Frontal cortex (tissue), 4 donors: ENCODE results near the gene TDRD3. TPM values are rescaled to one million over a fixed set of nuclear protein-coding genes. Genes with fewer than 3 reads are reported as not detected.

Experiments used
- DNase-seq, 2 donors: peaks; one replicate each; pipeline ENCODE4 v3.0.0; 2012; ENCODE audit warnings: low spot score in 2 of 2
- FAIRE-seq: peaks from 2 replicates; lab custom pipeline; 2012; peaks lifted over from hg19 to GRCh38; lab: Jason Lieb, UNC
- total RNA-seq: library from RNA; depleted of rRNA; stranded (reverse); fragments of >200 nt; gene quantifications from one replicate; pipeline ENCODE4 v1.2.3, GENCODE V29; 2014
- donor health status: control.
- donor health status: control.
- donor health status: control.

Gene TDRD3
- total RNA-seq, 1 donor from 2014 or later: 63.6 TPM

DNA sequence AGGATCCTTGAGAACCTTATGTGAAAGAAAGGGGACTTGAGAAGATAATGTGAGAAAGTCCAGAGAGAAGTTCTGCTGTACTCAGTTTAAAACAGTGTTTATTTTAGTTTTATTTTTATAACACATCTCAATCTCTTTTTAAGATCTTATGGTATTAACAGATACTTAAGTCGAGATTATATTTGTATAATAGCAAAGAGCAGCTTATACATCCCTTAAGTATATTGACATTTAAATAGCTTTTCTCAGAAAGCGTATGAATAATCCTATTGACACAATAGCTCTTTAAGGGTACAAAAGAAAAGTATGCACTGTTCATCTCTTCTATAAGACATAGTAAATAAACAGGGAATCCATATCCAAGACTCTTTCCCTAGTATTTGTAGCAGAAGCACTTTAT is 42.2 kb downstream of the TDRD3 start:
- DNase-seq: no peak
- no peak for FAIRE-seq

DNA sequence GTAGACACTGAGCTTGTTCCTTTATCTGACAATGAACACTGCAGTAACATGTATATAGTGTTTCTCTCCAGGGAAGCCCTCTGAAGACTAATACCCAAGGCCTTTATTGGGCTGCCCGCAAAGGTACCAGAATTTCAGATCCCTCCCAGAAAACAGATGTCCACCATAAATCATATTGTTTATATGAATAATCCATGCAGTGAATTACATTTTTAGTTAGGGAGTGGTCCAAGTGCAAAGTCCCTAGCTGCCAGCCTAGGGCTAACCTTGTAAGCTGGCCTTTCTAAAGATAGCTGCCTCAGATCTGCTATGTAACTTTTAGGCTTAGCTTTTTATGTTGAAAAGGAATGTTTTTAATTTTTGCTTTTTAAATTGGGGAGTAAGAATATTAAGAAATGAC is 44.7 kb downstream of the TDRD3 start:
- no peak for FAIRE-seq

DNA sequence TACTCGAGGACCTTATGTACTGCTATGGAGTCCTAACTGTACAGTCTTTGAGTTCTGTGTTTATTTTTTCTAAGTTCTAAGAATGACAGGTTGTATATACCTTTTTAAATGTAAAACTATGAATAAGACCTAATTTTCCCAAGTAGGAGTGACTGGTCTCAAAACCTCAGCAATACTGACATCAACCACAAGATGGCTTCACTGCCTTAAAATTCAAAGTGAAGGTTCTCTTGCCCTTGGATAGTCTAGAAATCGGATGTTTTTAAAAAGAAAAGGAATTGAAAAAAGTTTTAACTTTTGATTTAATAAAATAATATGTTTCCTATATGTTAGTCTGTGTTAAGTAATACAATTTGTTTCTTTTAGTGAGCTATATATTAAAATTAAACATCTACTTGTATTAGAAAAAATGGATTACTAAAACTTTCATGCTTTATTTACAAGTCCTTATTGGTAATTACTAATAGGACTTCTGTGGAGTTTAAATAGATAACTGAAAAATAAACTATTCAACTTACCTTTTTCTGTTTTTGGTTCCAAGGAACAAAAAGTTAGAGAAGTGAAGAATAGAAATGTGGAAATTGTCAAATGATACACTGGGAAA is 52.0 kb downstream of the TDRD3 start:
- DNase-seq (peak; percentile 4 to 20), FAIRE-seq (peak; percentile 98)

More for the DNA sequence above, 44.7 kb downstream of the TDRD3 start:
- no peak for DNase-seq

- FAIRE-seq (no peak), DNase-seq (no peak)
These were observed 56.5 kb downstream of the TDRD3 start for GRCh38 chr13:60453490-60453889.

GRCh38 chr13:60454425-60454824 is 57.4 kb downstream of the TDRD3 start:
- FAIRE-seq (no peak), DNase-seq (no peak)

- FAIRE-seq: no peak
- DNase-seq: no peak
These were observed 66.8 kb downstream of the TDRD3 start for GRCh38 chr13:60463787-60464186.

DNA sequence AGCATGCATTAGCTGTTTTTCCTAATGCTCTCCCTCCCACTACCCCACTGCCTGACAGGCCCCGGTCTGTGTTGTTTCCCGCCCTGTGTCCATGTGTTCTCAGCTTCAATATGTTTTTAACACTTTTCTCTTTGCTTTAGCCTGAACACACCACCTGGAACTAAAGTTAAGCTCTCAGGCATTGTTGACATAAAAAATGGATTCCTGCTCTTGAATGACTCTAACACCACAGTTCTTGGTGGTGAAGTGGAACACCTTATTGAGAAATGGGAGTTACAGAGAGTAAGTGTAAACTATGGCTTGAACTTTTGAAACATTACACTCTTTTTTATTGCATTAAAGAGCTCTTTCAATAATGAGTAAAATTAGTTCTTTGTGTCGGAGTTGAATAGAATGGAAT is 70.1 kb downstream of the TDRD3 start:
- DNase-seq: no peak
- FAIRE-seq: peak; percentile 52

GRCh38 chr13:60479273-60479672 is 82.3 kb downstream of the TDRD3 start:
- no peak for DNase-seq
- FAIRE-seq: no peak

DNA sequence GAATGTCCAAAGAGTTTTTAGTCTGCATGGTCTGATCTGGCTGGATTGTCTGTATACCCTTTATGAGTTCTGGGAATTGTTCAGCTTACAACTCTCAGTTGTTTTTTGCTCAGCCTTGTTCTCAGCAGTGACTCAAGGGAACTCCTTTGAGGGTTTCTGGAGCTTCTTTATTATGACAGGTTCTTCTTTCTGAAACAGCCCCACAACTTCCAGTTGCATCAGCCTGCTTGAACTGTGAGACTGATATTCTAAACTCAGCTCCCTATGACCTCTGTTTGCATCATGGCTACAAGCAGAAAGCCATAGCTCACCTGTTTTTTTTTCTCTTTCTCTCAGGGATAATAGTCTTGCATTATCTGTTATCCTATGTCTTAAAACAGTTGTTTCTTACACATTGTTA is 85.0 kb downstream of the TDRD3 start:
- DNase-seq: no peak
- no peak for FAIRE-seq

- DNase-seq (no peak), FAIRE-seq (peak; percentile 24)
These were observed 87.8 kb downstream of the TDRD3 start for GRCh38 chr13:60484865-60485264.

GRCh38 chr13:60491531-60491930 is 94.5 kb downstream of the TDRD3 start:
- no peak for DNase-seq
- no peak for FAIRE-seq

DNA sequence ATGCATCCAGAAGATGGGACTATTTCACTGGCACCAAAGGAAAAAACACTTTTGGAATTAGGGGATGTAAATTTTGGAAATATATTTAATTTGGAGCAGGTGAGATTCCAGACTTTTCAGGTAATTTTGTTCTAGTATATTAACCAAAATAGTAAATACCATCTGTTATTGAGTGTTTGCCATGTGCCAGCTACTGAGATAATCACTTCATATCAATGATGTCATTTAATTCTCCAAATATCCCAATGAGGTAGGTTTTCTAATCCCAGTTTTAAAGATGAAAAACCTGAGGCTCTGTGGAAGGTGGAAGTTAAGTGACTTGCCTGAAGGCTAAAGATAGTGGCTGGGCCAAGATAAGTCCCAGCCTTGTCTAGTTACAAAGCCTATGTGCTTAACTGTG is 95.2 kb downstream of the TDRD3 start:
- DNase-seq (no peak), FAIRE-seq (no peak)

DNA sequence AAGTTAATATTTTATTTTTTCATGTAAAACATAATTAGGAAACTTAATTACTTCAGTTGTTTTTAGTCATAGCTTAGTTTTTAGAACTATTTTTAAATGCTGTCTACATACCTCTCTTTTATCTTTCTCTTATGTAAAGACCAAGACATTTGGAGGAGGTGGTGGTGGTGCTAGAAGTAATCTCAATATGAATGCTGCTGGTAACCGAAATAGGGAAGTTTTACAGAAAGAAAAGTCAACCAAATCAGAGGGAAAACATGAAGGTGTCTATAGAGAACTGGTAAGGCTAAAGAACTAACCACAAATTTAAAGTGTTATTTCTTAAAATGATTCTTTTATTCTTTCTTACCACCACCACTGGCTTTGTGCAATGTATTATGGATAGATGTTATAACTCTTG is 97.3 kb downstream of the TDRD3 start:
- FAIRE-seq (no peak), DNase-seq (no peak)

GRCh38 chr13:60501236-60501635 is 104.2 kb downstream of the TDRD3 start:
- FAIRE-seq: no peak
- no peak for DNase-seq

- FAIRE-seq (no peak), DNase-seq (no peak)
These were observed 112.8 kb downstream of the TDRD3 start for GRCh38 chr13:60509601-60510386.

DNA sequence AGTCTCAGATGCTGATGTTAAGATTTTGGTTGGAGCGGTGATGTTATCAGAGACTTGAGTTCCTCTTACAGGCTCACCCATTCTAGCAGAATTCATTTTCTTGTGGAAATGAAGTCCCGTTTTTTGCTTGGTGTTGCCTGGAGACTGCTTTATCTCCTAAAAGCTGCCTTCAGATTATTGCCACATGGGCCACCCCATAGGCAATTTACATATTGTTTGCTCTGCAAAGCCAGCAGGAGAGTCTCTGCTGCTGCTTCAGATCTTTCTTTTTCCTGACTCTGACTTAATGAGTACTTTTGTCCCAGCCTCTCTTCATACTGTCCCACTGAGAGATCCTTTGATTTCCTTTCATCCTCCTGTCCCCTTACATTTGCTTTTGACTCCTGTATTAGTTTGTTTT is 114.6 kb downstream of the TDRD3 start:
- FAIRE-seq (no peak), DNase-seq (no peak)

DNA sequence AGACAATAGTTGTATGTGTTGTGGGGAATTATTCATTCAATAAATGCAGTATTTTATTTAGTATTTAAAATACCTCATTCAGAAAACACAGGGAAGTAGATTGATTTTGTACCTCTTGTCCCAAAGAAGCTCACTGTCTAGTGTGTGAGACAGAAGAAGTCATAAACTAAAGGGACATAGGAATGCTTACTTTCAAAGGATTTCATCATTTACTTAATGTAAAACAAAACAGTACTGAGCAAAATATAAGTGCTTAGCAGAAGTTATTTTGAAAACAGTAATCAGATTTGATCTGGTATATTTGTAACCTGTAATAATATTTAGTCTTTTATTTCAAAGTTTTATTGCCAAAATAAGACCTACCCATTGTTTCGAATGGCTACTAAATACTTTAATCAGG is 117.9 kb downstream of the TDRD3 start:
- FAIRE-seq (no peak), DNase-seq (no peak)

DNA sequence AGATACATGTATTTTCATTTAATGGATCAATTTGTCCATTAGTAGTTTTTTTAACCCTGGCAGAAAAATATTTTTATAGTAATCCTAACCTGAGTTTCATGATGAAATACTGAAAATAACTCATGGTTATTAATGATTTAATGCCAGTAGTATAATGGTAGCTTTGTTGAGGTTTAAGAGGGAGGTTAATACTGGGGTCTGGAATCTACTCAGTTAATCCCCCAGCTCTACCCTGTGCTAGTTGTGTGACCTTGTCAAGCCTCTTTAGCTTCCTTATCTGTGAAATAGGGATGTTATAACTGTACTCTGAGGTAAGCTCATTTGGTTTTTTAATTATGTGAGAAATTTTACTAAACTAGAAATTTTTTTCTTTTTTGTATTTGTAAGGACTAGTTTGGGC is 122.5 kb downstream of the TDRD3 start:
- no peak for FAIRE-seq
- DNase-seq: no peak

DNA sequence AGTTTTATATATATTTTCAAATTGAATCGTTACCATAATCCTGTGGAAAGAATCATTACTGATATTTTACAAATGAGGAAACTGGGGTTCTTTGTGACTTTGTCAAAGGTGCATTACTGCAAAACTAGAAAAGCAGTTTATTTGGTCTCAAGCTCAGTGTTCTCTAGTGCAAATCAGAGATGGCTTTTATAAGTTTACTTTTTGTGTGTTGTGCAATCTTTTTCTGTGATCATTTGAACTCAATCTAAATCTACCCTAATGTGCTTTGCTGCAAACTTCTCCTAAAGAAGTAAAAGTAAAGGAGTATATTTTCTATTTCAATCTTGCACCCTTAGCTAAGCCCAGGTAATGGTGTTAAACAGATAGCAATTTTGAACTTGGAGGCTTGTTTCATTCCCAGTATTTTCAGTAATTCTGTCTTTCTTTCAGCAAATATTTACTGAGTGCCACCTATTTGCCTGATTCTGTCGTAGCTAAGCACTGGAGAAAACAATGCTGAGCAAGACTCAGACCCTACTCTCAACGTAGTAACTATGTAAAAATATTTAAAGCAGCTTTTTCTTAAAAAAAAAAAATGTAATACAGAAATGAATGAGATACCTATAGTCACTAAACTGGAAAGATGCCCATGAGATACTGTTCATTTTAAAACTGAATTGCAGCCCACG is 124.0 kb downstream of the TDRD3 start:
- FAIRE-seq (no peak), DNase-seq (no peak)

DNA sequence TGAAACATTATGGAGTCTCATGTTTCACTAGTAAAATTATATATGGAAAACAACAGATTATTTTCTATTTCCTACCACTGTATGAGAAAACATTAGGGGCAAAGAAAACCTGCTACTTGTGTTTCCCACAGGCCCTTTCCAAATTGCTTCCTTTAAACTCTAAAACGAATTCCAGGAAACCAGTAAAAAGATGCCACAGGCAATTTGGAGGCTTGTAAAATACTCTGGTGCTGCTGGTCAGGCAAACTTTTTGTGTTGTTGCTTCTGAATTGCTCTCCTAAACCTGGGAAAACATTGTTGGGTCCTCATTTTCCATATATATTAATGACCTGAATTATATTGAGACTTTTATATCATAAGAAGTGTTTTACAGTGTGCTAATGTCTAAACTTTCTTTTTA is 141.5 kb downstream of the TDRD3 start:
- no peak for DNase-seq
- no peak for FAIRE-seq

- DNase-seq (no peak), FAIRE-seq (no peak)
These were observed 143.3 kb downstream of the TDRD3 start for GRCh38 chr13:60540276-60540675.
